ENCODE measurements around the gene SLC7A14.

DNA sequence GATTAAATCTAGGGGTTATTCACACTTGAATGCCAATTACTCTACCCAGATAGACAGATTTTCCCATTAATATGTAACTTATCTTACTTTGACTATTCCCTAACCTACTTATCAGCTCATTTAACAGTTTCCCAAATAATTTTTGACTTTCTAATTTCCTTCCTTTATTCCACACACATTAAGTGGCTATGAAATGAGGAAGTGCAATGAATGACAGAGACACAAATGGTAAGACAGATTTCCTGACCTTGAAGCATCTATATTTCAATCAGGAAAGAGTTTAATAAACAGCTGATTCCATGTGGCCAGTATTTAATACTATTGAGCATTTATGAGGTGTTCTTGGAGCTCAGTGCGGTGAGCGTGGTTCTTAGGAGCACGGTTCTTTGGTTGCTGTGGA lies 78.8 kb downstream of the SLC7A14 start:
- TF ChIP-seq CTCF (IDR thresholded peaks at IDR 0.05; ENCODE audit: low read depth, low read length) (no peak), POLR2A (IDR thresholded peaks at IDR 0.05; ENCODE audit: extremely low read depth, insufficient read length) (no peak), MYC (IDR thresholded peaks at IDR 0.05; ENCODE audit: low read depth, low read length) (no peak)
- TF ChIP-seq, protein P1, sequence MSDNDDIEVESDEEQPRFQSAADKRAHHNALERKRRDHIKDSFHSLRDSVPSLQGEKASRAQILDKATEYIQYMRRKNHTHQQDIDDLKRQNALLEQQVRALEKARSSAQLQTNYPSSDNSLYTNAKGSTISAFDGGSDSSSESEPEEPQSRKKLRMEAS (IDR thresholded peaks at IDR 0.05; ENCODE audit: low read depth, low read length): no peak

All from NB4 (cell line).